GM18526 (cell line): ENCODE measurements around the gene SDK2.

ENCODE experiments used
- POLR2A ChIP-seq: IDR thresholded peaks from 3 replicates; pipeline ENCODE4 v1.6.1; 2011; ENCODE audit not compliant: insufficient read length; ENCODE audit errors: extremely low read depth

Gene SDK2

DNA sequence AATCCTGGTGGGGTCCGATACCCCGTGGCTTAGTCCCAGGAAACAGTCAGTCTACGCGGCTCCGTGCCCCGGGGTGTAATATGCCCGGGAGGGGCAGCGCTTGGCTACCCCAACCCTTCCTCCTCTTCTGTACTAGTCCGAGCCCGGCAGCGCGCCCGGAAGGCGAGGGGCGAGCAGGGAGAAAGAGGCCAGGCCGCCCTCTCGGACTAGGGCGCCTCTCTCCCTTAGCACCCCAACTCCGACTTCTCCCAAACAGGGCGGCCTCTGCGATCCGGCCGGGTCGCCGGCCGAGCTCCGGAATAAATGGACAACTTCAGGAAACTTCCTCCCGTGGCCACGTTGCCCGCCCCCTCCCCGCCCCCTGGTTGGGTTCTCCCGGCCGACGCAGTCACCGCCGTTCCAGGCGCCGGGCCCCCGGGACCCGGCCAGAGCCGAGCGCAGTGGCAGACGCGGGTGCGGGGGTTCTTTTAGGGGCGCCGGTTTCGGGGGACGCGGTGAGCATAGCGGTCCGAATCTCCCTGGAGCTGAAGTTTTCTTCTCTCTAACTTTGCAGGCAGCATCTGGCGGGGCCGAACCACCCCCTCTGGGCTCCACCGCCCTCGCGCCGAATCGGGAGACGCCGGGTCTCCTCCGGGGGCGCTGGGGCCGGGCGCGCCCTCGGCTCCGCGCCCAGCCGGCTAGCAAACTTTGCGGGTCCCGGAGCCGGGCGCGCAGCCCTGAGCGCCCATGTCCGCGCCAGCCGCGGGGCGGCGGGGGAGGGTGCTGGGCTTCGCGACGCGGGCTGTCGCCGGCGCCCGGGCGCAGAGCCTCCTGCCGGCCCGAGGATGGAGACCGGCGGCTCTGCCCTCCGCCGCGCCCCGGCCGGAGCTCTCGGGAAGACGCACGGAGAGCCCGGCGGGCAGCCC lies at the start of gene SDK2:
Gene SDK2 (minus strand): TSS at position 301 of the 905 bp plus-strand sequence. CDS start 357 bp downstream, outside the sequence.
- no peak for TF ChIP-seq POLR2A

DNA sequence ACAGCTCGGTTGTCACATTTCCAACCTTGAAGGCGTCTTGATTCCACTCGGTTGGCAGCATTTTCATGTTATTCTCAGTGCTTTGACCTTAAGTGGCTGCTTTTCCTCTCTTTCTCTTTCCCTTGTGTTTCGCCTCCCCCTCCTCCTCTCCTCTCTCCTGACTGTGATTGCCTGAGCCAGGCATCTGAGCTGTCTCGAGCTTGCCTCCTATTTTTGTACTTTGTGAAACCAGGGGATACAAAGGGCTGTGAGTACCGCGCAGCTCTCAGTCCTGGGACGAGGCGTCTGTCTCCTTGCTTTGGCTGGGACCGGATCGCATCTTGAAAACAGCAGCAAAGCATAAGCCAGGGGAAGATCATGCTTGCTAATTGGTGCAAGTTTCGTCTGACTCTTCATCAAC lies 48.8 kb upstream of the SDK2 start:
- no peak for TF ChIP-seq POLR2A

DNA sequence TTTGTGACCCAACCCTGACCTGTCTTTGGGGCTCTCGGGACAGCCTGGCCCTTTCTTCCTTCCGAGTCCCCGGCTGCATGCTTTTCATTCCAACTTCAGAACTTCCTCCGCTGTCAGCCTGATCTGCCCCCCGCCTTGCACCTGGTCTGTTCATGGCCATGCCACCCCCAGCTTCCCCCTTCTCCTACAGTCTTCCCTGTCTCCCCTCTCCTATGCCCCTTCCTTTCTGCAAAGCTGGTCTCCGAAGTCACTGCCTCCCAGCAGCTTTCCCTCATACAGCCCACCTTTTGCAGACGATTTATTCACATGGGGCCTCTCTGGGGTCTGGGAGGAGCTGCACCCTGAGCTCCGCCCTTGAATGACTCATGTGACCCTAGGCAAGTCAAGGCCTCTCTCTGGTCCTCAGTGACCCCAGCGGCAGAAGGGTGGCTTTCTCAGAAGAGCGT lies 47.1 kb upstream of the SDK2 start:
- TF ChIP-seq POLR2A, result no peak

GRCh38 chr17:73690676-73691075 lies 46.4 kb upstream of the SDK2 start:
- no peak for TF ChIP-seq POLR2A

- TF ChIP-seq POLR2A, result no peak
Measured at GRCh38 chr17:73689596-73690275, 45.5 kb upstream of the SDK2 start.

DNA sequence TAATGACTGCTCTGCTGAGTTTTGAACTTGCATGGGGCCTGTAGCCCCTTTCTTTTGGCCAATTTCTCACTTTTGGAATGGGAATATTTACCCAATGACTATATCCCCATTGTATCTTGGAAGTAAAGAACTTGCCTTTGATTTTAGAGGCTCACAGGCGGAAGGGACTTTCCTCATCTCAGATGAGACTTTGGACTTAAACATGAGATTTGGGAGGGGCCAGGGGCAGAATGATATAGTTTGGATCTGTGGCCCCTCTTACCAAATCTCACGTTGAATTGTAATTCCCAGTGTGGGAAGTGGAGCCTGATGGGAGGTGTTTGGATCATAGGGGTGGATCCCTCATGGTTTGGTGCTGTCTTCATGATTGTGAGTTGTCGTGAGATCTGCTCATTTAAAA lies 42.7 kb upstream of the SDK2 start:
- no peak for TF ChIP-seq POLR2A

DNA sequence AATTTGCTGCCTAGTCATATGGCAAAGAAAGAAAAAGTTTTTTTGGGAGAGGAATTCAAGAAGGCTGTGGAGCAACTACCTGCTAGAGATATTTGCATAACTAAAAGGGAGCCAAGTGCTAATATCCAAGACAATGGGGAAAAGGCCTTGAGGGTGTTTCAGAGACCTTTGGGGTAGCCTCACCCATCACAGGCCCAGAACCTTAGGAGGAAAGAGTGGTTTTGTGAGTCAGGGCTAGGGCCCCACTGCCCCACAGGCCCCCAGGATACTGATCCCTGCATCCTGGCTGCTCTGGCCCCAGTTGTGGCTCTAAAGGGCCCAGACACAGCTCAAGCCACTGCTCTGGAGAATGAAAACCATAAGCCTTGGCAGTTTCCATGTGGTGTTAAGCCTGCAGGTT lies 41.9 kb upstream of the SDK2 start:
- no peak for TF ChIP-seq POLR2A

DNA sequence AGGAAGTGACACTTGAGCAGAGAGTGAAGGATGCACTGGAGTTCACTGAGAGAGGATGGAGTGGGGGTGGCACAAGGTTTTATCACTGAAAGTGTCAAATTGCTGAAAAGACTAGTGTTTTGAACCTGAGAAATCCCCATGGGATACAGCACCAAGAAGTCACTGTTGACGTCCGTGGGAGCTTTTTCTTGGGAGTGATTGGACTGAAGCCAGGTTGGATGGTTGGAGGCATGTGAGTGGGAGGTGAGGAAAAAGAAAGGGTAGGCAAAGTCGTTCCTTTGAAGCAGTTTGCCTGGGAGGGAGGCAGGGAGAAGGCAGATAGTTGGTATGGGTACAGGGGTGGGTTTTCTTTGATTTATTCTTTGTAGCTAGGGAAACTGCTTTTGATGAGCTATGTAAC lies 39.9 kb upstream of the SDK2 start:
- TF ChIP-seq POLR2A, result no peak

DNA sequence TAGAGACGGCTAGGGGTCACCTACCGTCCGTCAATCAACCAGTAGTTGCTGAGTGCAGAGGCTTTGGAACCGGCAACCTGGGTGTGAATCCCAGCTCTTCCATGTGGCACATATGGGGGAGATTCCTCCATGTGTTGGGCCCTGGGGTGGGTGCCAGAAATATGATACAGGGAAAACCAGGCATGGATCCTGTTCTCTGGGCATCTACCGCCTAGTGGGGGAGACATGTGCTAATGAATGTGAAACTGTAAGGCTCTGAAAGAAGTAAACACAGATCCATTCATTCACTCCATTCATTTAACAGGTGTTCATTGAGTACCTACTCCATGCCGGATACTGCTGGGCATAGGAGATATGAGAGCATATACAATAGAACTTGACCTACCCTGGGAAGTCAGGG lies 39.5 kb upstream of the SDK2 start:
- no peak for TF ChIP-seq POLR2A

- no peak for TF ChIP-seq POLR2A
Measured at GRCh38 chr17:73681946-73682345, 37.7 kb upstream of the SDK2 start.

GRCh38 chr17:73679476-73679875 lies 35.2 kb upstream of the SDK2 start:
- no peak for TF ChIP-seq POLR2A

GRCh38 chr17:73678999-73679398 lies 34.8 kb upstream of the SDK2 start:
- no peak for TF ChIP-seq POLR2A

- no peak for TF ChIP-seq POLR2A
Measured at GRCh38 chr17:73669771-73670170, 25.5 kb upstream of the SDK2 start.

- no peak for TF ChIP-seq POLR2A
Measured at GRCh38 chr17:73667181-73667959, 23.1 kb upstream of the SDK2 start.

- TF ChIP-seq POLR2A, result no peak
Measured at GRCh38 chr17:73663614-73664013, 19.4 kb upstream of the SDK2 start.
